K562 (cell line): ENCODE measurements around the gene TMEM150C. TPM values are rescaled to one million over a fixed set of nuclear protein-coding genes. Genes with fewer than 3 reads are reported as not detected.

Experiments used
- ATAC-seq: fragments of 200-7000 bp; cut with Tn5 transposase; 3 replicates; pipeline ENCODE4 v1.9.1; 2020; ENCODE audit warnings: moderate library complexity
- BruUV-seq: library from RNA; stranded (reverse); fragments of 400-500 nt; replicated peaks from 2 replicates; lab custom pipeline; 2021; lab: Mats Ljungman, UMichigan
- CTCF ChIA-PET: fragments of 300-600 bp; formaldehyde crosslinking; extraction: SDS; loops from one replicate; lab custom pipeline; 2021; ENCODE audit warnings: low intra/inter-chr PET ratio; lab: Yijun Ruan, JAX
- POLR2A ChIA-PET: fragments of 300-600, 350-650 bp; sonication (Branson Sonifier 250); formaldehyde crosslinking; extraction: SDS; loops from one replicate; lab custom pipeline; 2021; ENCODE audit warnings: antibody characterized with exemption, inconsistent platforms; lab: Yijun Ruan, JAX
- DNase-seq, 4 experiments: peaks; one replicate each; pipeline versions ENCODE4 v3.0.0 to v3.0.0-alpha.2; 2011 to 2018; ENCODE audit warnings: low spot score in 3 of 4, mixed read lengths in 3 of 4; ENCODE audit errors: extremely low read depth in 1 of 4
- FAIRE-seq: peaks from 2 replicates; lab custom pipeline; 2011; peaks lifted over from hg19 to GRCh38; lab: Jason Lieb, UNC
- H2AFZ ChIP-seq: 2 replicates; pipeline ENCODE4 v1.6.0; 2011; ENCODE audit warnings: low read depth, low read length, control low read depth, inconsistent platforms
- H3K27ac ChIP-seq: fragments of 200-600 bp; 3 replicates; pipeline ENCODE4 v1.8.0; 2011; ENCODE audit warnings: low read depth, mild to moderate bottlenecking, control low read depth, inconsistent platforms, low read length, moderate library complexity, mixed read lengths; ENCODE audit errors: extremely low read depth
- H3K27me3 ChIP-seq, 2 experiments: fragments of 300-600 bp in 1 of 2; 2 replicates in 1 of 2; 3 replicates in 1 of 2; pipeline versions ENCODE4 v1.6.0 to v1.8.0; 2011; ENCODE audit warnings: inconsistent platforms in 2 of 2, low read length in 2 of 2, mild to moderate bottlenecking in 1 of 2, mixed read lengths in 1 of 2, moderate library complexity in 1 of 2; ENCODE audit not compliant: control insufficient read depth in 2 of 2, insufficient read depth in 2 of 2
- H3K36me3 ChIP-seq: fragments of 300-600 bp; 3 replicates; pipeline ENCODE4 v1.8.0; 2011; ENCODE audit warnings: mild to moderate bottlenecking, low read length, inconsistent platforms; ENCODE audit not compliant: control insufficient read depth, insufficient read depth
- H3K4me1 ChIP-seq, 2 experiments: fragments of 200-600 bp in 1 of 2; replicated peaks in 1 of 2; 2 replicates in 1 of 2; 3 replicates in 1 of 2; pipeline versions ENCODE4 v1.5.1 to v1.8.0; 2011; ENCODE audit warnings: inconsistent platforms in 2 of 2, low read length in 2 of 2, mild to moderate bottlenecking in 1 of 2, mixed read lengths in 1 of 2, moderate library complexity in 1 of 2; ENCODE audit not compliant: control insufficient read depth in 2 of 2, insufficient read depth in 2 of 2
- H3K4me2 ChIP-seq: 2 replicates; pipeline ENCODE4 v1.6.1; 2011; ENCODE audit warnings: low read length, control low read depth, inconsistent platforms, mixed read lengths; ENCODE audit not compliant: insufficient read depth
- H3K4me3 ChIP-seq: fragments of 200-600 bp; sonication (generic), shearing (Covaris generic); 2 replicates; pipeline ENCODE4 v1.5.1; 2016; ENCODE audit warnings: control low read depth, inconsistent platforms
- H3K79me2 ChIP-seq: fragments of 200-600 bp; 3 replicates; pipeline ENCODE4 v1.8.0; 2011; ENCODE audit warnings: low read length, inconsistent platforms; ENCODE audit not compliant: control insufficient read depth, insufficient read depth
- H3K9ac ChIP-seq, 2 experiments: 2 replicates each; pipeline versions ENCODE4 v1.6.0 to v1.6.1; 2011; ENCODE audit warnings: low read depth in 2 of 2, low read length in 2 of 2, control low read depth in 1 of 2, inconsistent platforms in 1 of 2, mild to moderate bottlenecking in 1 of 2, mixed read lengths in 1 of 2; ENCODE audit not compliant: insufficient read depth in 1 of 2
- H3K9me1 ChIP-seq: one replicate; pipeline ENCODE4 v1.6.0; 2011; ENCODE audit warnings: inconsistent platforms, mild to moderate bottlenecking, low read length, moderate library complexity; ENCODE audit not compliant: control insufficient read depth, insufficient read depth
- H3K9me3 ChIP-seq: replicated peaks from 2 replicates; pipeline ENCODE4 v1.5.1; 2011; ENCODE audit warnings: low read depth, low read length, inconsistent platforms; ENCODE audit not compliant: control insufficient read depth, insufficient read depth
- H4K20me1 ChIP-seq: replicated peaks from 2 replicates; pipeline ENCODE4 v1.6.1; 2011; ENCODE audit warnings: low read length, inconsistent platforms, mixed read lengths; ENCODE audit not compliant: control insufficient read depth, insufficient read depth
- HNRNPK ChIP-seq: fragments of 200-400 bp; formaldehyde crosslinking; IDR thresholded peaks from one replicate; pipeline ENCODE4 v1.6.1; 2018; ENCODE audit warnings: mild to moderate bottlenecking, low read depth, low read length; ENCODE audit not compliant: poor library complexity, severe bottlenecking
- KLF1 ChIP-seq: fragments of 450-650 bp; IDR thresholded peaks from 2 replicates; pipeline ENCODE4 v1.6.1; 2016; ENCODE audit warnings: missing genetic modification characterization, missing compliant biosample characterization
- MAFF ChIP-seq: IDR thresholded peaks from 2 replicates; pipeline ENCODE4 v1.6.1; 2012; ENCODE audit warnings: low read length, improper control_type of control experiment
- MAFG ChIP-seq: fragments of 450-650 bp; conservative IDR thresholded peaks from 2 replicates; pipeline ENCODE4 v1.6.1; 2016; ENCODE audit warnings: missing genetic modification characterization, missing compliant biosample characterization
- NFE2 ChIP-seq: IDR thresholded peaks from 2 replicates; pipeline ENCODE4 v1.6.1; 2014; ENCODE audit warnings: antibody characterized with exemption, low read depth
- RBBP5 ChIP-seq: fragments of 200-600 bp; sonication (generic); IDR thresholded peaks from 2 replicates; pipeline ENCODE4 v1.6.1; 2012; ENCODE audit warnings: borderline replicate concordance, mild to moderate bottlenecking, low read length, control low read depth, inconsistent platforms; ENCODE audit not compliant: insufficient read depth, poor library complexity, severe bottlenecking
- RFX7 ChIP-seq: fragments of 250-450 bp; sonication (Bioruptor Pico); IDR thresholded peaks from 2 replicates; pipeline ENCODE4 v1.5.1; 2021; ENCODE audit warnings: mild to moderate bottlenecking
- SMARCE1 ChIP-seq: fragments of 450-650 bp; IDR thresholded peaks from 2 replicates; pipeline ENCODE4 v1.7.1; 2016; ENCODE audit warnings: mild to moderate bottlenecking
- SREBF2 ChIP-seq: sonication (generic); formaldehyde crosslinking; IDR thresholded peaks from 2 replicates; pipeline ENCODE4 v1.4.0; 2020; ENCODE audit warnings: mild to moderate bottlenecking, missing genetic modification reagents
- YY1 ChIP-seq, 3 experiments: IDR thresholded peaks; 2 replicates each; pipeline ENCODE4 v1.6.1; 2011; ENCODE audit warnings: low read length in 2 of 3, mild to moderate bottlenecking in 2 of 3, moderate library complexity in 2 of 3, borderline replicate concordance in 1 of 3, control low read depth in 1 of 3, low read depth in 1 of 3; ENCODE audit not compliant: insufficient read depth in 3 of 3, insufficient replicate concordance in 2 of 3, control insufficient read depth in 1 of 3, insufficient read length in 1 of 3; ENCODE audit errors: extremely low read depth in 1 of 3
- ZBED1 ChIP-seq: IDR thresholded peaks from 2 replicates; pipeline ENCODE4 v1.6.1; 2014
- ZNF79 ChIP-seq: fragments of 250-450 bp; sonication (Bioruptor Pico); IDR thresholded peaks from 2 replicates; pipeline ENCODE4 v1.4.0; 2020; ENCODE audit warnings: low read depth, mild to moderate bottlenecking, moderate library complexity
- WGBS: fragments of 100-300 bp; shearing (Covaris generic); methylation state at CpG from one replicate; pipeline ENCODE4 v1.1.6; 2016; ENCODE audit warnings: low coverage, mixed read lengths; ENCODE audit not compliant: insufficient coverage; ENCODE audit errors: missing lambda C conversion rate; 5-methylcytosine and 5-hydroxymethylcytosine counted together
- in situ Hi-C: fragments of 300-500 bp; cut with MboI; formaldehyde crosslinking; loops from 4 replicates; pipeline ENCODE4 v1.15.0; 2018; ENCODE audit warnings: inconsistent platforms, mixed read lengths
- intact Hi-C: fragments of 100-400 bp; cut with micrococcal nuclease; formaldehyde crosslinking; loops from 2 replicates; pipeline ENCODE4 v1.14.2; 2022
- polyA plus RNA-seq, 8 experiments: library from polyadenylated mRNA; depleted of rRNA in 4 of 8; stranded (reverse) in 5 of 8; unstranded in 3 of 8; fragments of >200 nt; fragmentation: Nextera tagmentation in 2 of 8; fragmentation: Illumina TruSeq in 1 of 8; extraction: Ambion mirVana in 2 of 8; extraction: Trizol in 1 of 8; gene quantifications; 2 replicates each; pipeline versions ENCODE4 v1.2.1 to v1.2.3, GENCODE V29; 2011 to 2014; ENCODE audit warnings: inconsistent platforms in 1 of 8, missing spikeins in 1 of 8
- total RNA-seq, 7 experiments: library from RNA; depleted of rRNA in 6 of 7; stranded (reverse); fragments of >200 nt in 6 of 7; fragmentation: Illumina TruSeq in 2 of 7; extraction: Trizol in 2 of 7; gene quantifications; 2 replicates each; pipeline versions ENCODE4 v1.2.1 to v1.2.3, GENCODE V29; 2011 to 2021; ENCODE audit warnings: low replicate concordance in 1 of 7
- TF ChIP-seq, protein P1 (sequence below): fragments of 450-650 bp; IDR thresholded peaks from 2 replicates; pipeline ENCODE4 v1.6.1; 2017; ENCODE audit warnings: antibody characterized with exemption
- TF ChIP-seq, protein P2 (sequence below): fragments of 200-800 bp; sonication (Bioruptor generic); IDR thresholded peaks from 2 replicates; pipeline ENCODE4 v1.6.1; 2017; ENCODE audit warnings: missing genetic modification characterization, missing compliant biosample characterization
- TF ChIP-seq, protein P3 (sequence below): IDR thresholded peaks from 2 replicates; pipeline ENCODE4 v1.6.1; 2012; ENCODE audit warnings: low read depth, low read length, improper control_type of control experiment, borderline replicate concordance
- TF ChIP-seq, protein P4 (sequence below): IDR thresholded peaks from 2 replicates; pipeline ENCODE4 v1.6.1; 2014; ENCODE audit warnings: antibody characterized with exemption

Gene TMEM150C
- total and polyA plus RNA-seq, 9 of the 15 experiments (the other 6 are each of a cell fraction or from before 2014, with no cell fraction given), result 0.07 TPM; not detected in 8

DNA sequence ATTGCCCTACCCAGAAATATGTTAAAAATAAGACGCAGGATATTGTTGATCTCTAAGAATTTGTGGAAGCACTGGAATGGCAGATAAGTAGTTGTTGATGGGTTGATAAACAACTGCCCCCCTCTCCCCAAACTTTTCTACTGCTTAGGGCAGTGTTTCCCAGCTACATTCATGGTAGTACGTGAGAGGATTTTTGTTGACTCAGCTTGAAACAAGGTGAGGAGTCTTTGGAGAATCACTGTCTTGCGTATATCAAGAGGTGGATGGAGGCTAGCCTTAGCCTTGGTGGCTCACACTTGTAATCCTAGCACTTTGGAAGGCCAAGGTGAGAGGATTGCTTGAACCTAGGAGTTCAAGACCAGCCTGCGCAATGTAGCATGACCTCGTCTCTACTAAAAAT lies 125.7 kb downstream of the TMEM150C start:
- CTCF ChIA-PET, result no interaction called here
- TF ChIP-seq YY1 (IDR thresholded peaks at IDR 0.05; ENCODE audit: borderline replicate concordance in 1 of 3, control insufficient read depth in 1 of 3, extremely low read depth in 1 of 3, insufficient read depth in 3 of 3, insufficient read length in 1 of 3, insufficient replicate concordance in 2 of 3, low read depth in 1 of 3, low read length in 2 of 3) (no peak), NFE2 (no peak), KLF1 (tag) (no peak), MAFG (tag) (peak; percentile 62), ZBED1 (no peak), RBBP5 (no peak), RFX7 (CRISPR knock-in tag) (no peak), HNRNPK (no peak), SMARCE1 (no peak), ZNF79 (CRISPR knock-in tag) (no peak), MAFF (peak; percentile 52; the same call in 1 of the 2 replicates), SREBF2 (CRISPR knock-in tag) (no peak)
- TF ChIP-seq, protein P1, sequence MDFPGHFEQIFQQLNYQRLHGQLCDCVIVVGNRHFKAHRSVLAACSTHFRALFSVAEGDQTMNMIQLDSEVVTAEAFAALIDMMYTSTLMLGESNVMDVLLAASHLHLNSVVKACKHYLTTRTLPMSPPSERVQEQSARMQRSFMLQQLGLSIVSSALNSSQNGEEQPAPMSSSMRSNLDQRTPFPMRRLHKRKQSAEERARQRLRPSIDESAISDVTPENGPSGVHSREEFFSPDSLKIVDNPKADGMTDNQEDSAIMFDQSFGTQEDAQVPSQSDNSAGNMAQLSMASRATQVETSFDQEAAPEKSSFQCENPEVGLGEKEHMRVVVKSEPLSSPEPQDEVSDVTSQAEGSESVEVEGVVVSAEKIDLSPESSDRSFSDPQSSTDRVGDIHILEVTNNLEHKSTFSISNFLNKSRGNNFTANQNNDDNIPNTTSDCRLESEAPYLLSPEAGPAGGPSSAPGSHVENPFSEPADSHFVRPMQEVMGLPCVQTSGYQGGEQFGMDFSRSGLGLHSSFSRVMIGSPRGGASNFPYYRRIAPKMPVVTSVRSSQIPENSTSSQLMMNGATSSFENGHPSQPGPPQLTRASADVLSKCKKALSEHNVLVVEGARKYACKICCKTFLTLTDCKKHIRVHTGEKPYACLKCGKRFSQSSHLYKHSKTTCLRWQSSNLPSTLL, result no peak
- TF ChIP-seq, protein P2, sequence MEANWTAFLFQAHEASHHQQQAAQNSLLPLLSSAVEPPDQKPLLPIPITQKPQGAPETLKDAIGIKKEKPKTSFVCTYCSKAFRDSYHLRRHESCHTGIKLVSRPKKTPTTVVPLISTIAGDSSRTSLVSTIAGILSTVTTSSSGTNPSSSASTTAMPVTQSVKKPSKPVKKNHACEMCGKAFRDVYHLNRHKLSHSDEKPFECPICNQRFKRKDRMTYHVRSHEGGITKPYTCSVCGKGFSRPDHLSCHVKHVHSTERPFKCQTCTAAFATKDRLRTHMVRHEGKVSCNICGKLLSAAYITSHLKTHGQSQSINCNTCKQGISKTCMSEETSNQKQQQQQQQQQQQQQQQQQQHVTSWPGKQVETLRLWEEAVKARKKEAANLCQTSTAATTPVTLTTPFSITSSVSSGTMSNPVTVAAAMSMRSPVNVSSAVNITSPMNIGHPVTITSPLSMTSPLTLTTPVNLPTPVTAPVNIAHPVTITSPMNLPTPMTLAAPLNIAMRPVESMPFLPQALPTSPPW, result peak; percentile 20; the same call in 1 of the 2 replicates
- TF ChIP-seq, protein P3, sequence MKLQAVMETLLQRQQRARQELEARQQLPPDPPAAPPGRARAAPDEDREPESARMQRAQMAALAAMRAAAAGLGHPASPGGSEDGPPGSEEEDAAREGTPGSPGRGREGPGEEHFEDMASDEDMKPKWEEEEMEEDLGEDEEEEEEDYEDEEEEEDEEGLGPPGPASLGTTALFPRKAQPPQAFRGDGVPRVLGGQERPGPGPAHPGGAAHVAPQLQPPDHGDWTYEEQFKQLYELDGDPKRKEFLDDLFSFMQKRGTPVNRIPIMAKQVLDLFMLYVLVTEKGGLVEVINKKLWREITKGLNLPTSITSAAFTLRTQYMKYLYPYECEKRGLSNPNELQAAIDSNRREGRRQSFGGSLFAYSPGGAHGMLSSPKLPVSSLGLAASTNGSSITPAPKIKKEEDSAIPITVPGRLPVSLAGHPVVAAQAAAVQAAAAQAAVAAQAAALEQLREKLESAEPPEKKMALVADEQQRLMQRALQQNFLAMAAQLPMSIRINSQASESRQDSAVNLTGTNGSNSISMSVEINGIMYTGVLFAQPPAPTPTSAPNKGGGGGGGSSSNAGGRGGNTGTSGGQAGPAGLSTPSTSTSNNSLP, result no peak
- TF ChIP-seq, protein P4, sequence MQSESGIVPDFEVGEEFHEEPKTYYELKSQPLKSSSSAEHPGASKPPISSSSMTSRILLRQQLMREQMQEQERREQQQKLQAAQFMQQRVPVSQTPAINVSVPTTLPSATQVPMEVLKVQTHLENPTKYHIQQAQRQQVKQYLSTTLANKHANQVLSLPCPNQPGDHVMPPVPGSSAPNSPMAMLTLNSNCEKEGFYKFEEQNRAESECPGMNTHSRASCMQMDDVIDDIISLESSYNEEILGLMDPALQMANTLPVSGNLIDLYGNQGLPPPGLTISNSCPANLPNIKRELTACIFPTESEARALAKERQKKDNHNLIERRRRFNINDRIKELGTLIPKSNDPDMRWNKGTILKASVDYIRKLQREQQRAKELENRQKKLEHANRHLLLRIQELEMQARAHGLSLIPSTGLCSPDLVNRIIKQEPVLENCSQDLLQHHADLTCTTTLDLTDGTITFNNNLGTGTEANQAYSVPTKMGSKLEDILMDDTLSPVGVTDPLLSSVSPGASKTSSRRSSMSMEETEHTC, result no peak

More for the DNA sequence above, 125.7 kb downstream of the TMEM150C start:
- Histone ChIP-seq H3K4me2 (no peak overlapping the region), H3K36me3 (peaks cover 49% of the 10 kb centered on the region; the same call in 2 of the 3 replicates), H3K79me2 (peaks cover 99% of the 10 kb centered on the region), H3K9ac (no peak overlapping the region), H2AFZ (no peak overlapping the region), H3K9me1 (no peaks in the 10 kb centered on the region), H3K4me1 (peaks cover 13% of the 10 kb centered on the region in 2 experiments; a peak in 4 of 5 replicates), H3K9me3 (0 out of 2 replicates have a peak, but pooled peaks cover 1% of the 10 kb centered on the region), H3K27me3 (no peaks in the 10 kb centered on the region), H4K20me1 (peaks cover 5% of the 10 kb centered on the region; the same call in 1 of the 2 replicates), H3K4me3 (no peak overlapping the region), H3K27ac (no peak overlapping the region)
- no peak for DNase-seq
- in situ Hi-C loops, result no loop called here
- intact Hi-C loops, result no loop called here
- no peak for ATAC-seq
- 78% methylated on average over 5 of the region's 5 CpGs for WGBS
- no peak for FAIRE-seq
- POLR2A ChIA-PET, result interaction anchor here (1.6 kb wide), 1 partner anchor 8 kb away, joined by 5 read pairs; no protein-coding TSS in a partner anchor
- no TSS peak for BruUV-seq
